Dendritic cell treated with granulocyte-macrophage colony-stimulating factor and Interleukin-4, amounts not matched to agents 40 ng/mL and 50 ng/mL, for 4 days (primary cell): ENCODE data around the gene PPTC7.
"Not testable (repeated sequence)": the region's sequence is repeated elsewhere in the genome, so short reads cannot be mapped to it uniquely, and the experiment has no call there.

Experiments used
- H3K27ac Mint-ChIP-seq: one replicate; pipeline ENCODE4 v1.8.0; 2022; ENCODE audit warnings: mild to moderate bottlenecking, mixed read lengths
- H3K27me3 Mint-ChIP-seq: one replicate; pipeline ENCODE4 v1.8.0; 2022; ENCODE audit warnings: mild to moderate bottlenecking, mixed read lengths
- H3K36me3 Mint-ChIP-seq: one replicate; pipeline ENCODE4 v1.8.0; 2022; ENCODE audit warnings: low read depth, mixed read lengths
- H3K4me1 Mint-ChIP-seq: one replicate; pipeline ENCODE4 v1.8.0; 2022; ENCODE audit warnings: low read depth, mixed read lengths
- H3K4me3 Mint-ChIP-seq: one replicate; pipeline ENCODE4 v1.8.0; 2022; ENCODE audit warnings: mild to moderate bottlenecking, moderate library complexity, mixed read lengths
- H3K9me3 Mint-ChIP-seq: one replicate; pipeline ENCODE4 v1.8.0; 2022; ENCODE audit warnings: mixed read lengths
- intact Hi-C: fragments of 100-400 bp; cut with micrococcal nuclease; formaldehyde crosslinking; loops from one replicate; pipeline ENCODE4 v1.15.0; 2022

The PPTC7 gene

GRCh38 chr12:110577864-110578693 is 5.0 kb downstream of the PPTC7 start:
- no peaks in the 10 kb centered on the region for H3K27me3 Mint-ChIP-seq
- H3K27ac Mint-ChIP-seq: peak overlapping the region; percentile 87
- peaks cover 58% of the 10 kb centered on the region for H3K4me1 Mint-ChIP-seq
- no peaks in the 10 kb centered on the region for H3K9me3 Mint-ChIP-seq
- intact Hi-C loops: loop anchor here (2.0 kb wide), 1 partner anchor 15 kb away; no protein-coding TSS in a partner anchor
- H3K36me3 Mint-ChIP-seq: peaks cover 11% of the 10 kb centered on the region
- H3K4me3 Mint-ChIP-seq: peak overlapping the region; percentile 15

GRCh38 chr12:110576504-110576903 is 6.6 kb downstream of the PPTC7 start:
- Mint-ChIP-seq H3K9me3 (no peaks in the 10 kb centered on the region), H3K4me3 (no peak overlapping the region), H3K27ac (peak overlapping the region; percentile 60), H3K4me1 (peaks cover 52% of the 10 kb centered on the region), H3K27me3 (no peaks in the 10 kb centered on the region), H3K36me3 (no peaks in the 10 kb centered on the region)
- intact Hi-C loops: loop anchor here (2.0 kb wide), 1 partner anchor 14 kb away; no protein-coding TSS in a partner anchor

GRCh38 chr12:110575326-110575725 is 7.8 kb downstream of the PPTC7 start:
- Mint-ChIP-seq H3K9me3 (peaks cover 7% of the 10 kb centered on the region), H3K27ac (no peak overlapping the region), H3K36me3 (peaks cover 7% of the 10 kb centered on the region), H3K27me3 (no peaks in the 10 kb centered on the region), H3K4me1 (peaks cover 40% of the 10 kb centered on the region), H3K4me3 (no peak overlapping the region)
- intact Hi-C loops: no loop called here

DNA sequence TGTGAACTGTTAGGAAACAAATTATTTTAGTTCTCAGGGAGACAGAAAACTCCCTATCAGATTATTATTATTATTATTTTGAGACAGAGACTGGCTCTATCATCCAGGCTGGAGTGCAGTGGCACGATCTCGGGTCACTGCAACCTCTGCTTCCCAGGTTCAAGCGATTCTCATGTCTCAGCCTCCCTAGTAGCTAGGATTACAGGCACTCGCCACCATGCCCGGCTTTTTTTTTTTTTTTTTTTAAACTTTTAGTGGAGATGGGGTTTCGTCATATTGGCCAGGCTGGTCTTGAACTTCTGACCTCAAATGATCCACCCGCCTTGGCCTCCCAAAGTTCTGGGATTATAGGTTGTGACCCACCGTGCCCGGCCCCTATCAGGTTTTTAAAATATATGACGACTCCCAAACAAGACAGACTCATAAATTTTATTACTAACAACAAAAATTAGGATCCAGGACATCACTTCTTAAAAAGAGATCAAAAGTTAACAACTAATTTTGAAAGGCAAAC is 8.3 kb downstream of the PPTC7 start:
- H3K36me3 Mint-ChIP-seq, H3K4me3 Mint-ChIP-seq, H3K9me3 Mint-ChIP-seq, H3K27ac Mint-ChIP-seq, H3K27me3 Mint-ChIP-seq, intact Hi-C loops: not testable (repeated sequence)
- peaks cover 36% of the 10 kb centered on the region for H3K4me1 Mint-ChIP-seq

DNA sequence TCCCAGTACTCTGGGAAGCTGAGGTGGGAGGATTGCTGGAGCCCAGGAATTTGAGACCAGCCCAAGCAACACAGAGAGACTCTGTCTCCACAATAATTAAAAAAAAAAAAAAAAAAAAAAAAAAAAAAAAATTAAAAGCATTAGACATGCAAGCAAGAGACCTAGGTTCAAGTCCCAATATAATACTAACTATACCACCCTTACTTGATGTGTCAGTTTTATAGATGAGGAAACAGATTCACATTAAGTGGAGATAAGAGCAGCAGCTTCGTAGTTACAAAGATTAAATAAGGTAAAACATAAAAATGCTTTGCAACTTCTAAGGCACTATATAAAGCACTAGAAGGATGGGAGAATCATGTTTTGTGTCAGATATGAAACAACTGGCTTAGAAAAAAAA is 9.1 kb downstream of the PPTC7 start:
- Mint-ChIP-seq H3K9me3 (peaks cover 7% of the 10 kb centered on the region), H3K27ac (no peak overlapping the region)
- intact Hi-C loops: no loop called here

GRCh38 chr12:110570798-110571197 is 12.3 kb downstream of the PPTC7 start:
- H3K9me3 Mint-ChIP-seq, H3K27me3 Mint-ChIP-seq, H3K27ac Mint-ChIP-seq, H3K4me3 Mint-ChIP-seq, intact Hi-C loops: not testable (repeated sequence)
- Mint-ChIP-seq H3K36me3 (peaks cover 12% of the 10 kb centered on the region), H3K4me1 (peaks cover 28% of the 10 kb centered on the region)

More for the DNA sequence above, 9.1 kb downstream of the PPTC7 start:
- Mint-ChIP-seq H3K4me1 (peaks cover 29% of the 10 kb centered on the region), H3K27me3 (no peaks in the 10 kb centered on the region), H3K36me3 (peaks cover 12% of the 10 kb centered on the region), H3K4me3 (no peak overlapping the region)

DNA sequence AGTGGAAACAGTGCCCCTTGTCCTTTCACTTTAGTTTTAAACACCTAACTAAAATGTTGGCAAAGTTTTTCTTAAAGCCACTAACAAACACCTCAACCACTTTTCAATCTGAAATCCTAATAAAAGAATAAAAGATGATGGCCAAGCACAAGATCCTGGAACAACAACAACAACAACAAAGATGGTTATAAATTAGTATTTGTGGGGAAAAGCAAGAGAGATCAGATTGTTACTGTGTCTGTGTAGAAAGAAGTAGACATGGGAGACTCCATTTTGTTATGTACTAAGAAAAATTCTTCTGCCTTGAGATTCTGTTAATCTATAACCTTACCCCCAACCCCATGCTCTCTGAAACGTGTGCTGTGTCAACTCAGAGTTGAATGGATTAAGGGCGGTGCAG is 13.3 kb downstream of the PPTC7 start:
- H3K9me3 Mint-ChIP-seq, H3K27ac Mint-ChIP-seq, H3K4me3 Mint-ChIP-seq, intact Hi-C loops, H3K27me3 Mint-ChIP-seq: not testable (repeated sequence)
- Mint-ChIP-seq H3K36me3 (peaks cover 12% of the 10 kb centered on the region), H3K4me1 (peaks cover 34% of the 10 kb centered on the region)

- Mint-ChIP-seq H3K4me1 (peaks cover 39% of the 10 kb centered on the region), H3K27ac (no peak overlapping the region), H3K9me3 (peaks cover 7% of the 10 kb centered on the region), H3K27me3 (no peaks in the 10 kb centered on the region), H3K4me3 (no peak overlapping the region), H3K36me3 (peaks cover 12% of the 10 kb centered on the region)
- intact Hi-C loops: no loop called here
Observed at GRCh38 chr12:110568752-110569151, 14.4 kb downstream of the PPTC7 start.

DNA sequence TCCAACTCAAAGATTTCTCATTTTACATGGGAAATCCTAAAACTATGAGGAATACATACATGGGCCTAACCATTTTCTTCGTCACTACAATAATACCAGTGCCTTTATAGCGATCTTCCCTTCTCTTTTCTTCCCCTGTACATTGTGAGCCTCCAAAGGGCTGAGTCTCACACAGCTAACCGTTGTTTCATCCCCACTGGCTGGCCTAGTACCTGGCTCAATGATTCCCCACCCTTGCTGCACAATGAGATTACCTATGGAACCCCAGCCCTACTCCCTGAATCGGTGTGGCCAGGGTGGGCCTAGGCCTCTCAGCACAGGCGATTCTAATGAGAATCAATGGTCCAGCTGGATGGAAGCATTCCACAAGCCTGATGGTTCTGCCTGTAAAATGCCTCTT is 16.1 kb downstream of the PPTC7 start:
- peaks cover 53% of the 10 kb centered on the region for H3K4me1 Mint-ChIP-seq
- peaks cover 12% of the 10 kb centered on the region for H3K36me3 Mint-ChIP-seq
- intact Hi-C loops: no loop called here
- H3K27ac Mint-ChIP-seq: peak overlapping the region; percentile 7
- H3K9me3 Mint-ChIP-seq: peaks cover 7% of the 10 kb centered on the region
- H3K4me3 Mint-ChIP-seq: no peak overlapping the region
- H3K27me3 Mint-ChIP-seq: no peaks in the 10 kb centered on the region

DNA sequence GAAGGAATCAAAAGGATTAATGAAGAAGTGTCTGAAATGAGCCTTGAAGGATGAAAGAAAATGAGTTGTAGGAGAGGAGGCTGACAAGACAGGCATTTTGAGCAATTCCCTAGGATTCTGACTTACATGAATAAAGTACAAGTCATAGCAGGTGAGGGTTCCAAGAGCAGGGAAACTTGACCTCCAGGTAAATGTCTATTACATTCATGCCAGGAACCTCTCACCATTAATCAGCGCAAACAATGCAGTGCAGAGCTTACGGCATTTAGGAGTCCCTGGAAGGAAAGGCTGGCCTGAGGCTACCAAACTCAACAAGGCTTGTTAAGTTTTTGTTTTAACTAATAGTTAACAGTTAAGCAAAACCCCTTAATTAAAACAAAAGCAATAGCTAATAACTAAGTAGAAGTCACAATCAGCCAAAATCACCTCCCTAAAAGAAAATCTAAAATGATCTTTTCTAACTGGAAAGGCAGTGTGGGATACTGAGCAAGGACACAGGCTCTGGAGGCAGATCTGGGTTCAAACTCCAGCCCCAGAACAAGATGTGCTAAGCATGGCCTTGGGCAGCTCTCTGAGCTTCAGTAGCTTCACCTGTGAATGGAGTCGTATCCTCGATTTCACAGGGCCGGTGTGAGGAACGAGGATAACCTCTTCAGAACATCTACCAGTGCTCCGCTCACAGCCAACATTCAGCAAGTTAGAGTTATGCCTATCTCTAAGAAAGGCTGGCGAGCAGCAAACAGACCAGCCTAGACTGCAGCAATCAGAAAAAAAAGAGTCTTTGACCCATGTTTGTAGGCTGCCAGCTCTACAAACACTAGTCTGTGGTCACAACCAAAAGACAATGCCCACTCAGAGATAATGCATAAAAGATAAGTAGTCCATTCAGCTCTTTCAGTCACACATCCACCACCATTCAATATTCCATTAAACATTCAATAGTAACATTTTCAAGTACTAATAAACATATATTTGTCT is 16.9 kb downstream of the PPTC7 start:
- Mint-ChIP-seq H3K27ac (peak overlapping the region; percentile 53), H3K9me3 (peaks cover 7% of the 10 kb centered on the region), H3K4me1 (peaks cover 61% of the 10 kb centered on the region), H3K36me3 (peaks cover 12% of the 10 kb centered on the region), H3K27me3 (no peaks in the 10 kb centered on the region), H3K4me3 (no peak overlapping the region)
- intact Hi-C loops: no loop called here

DNA sequence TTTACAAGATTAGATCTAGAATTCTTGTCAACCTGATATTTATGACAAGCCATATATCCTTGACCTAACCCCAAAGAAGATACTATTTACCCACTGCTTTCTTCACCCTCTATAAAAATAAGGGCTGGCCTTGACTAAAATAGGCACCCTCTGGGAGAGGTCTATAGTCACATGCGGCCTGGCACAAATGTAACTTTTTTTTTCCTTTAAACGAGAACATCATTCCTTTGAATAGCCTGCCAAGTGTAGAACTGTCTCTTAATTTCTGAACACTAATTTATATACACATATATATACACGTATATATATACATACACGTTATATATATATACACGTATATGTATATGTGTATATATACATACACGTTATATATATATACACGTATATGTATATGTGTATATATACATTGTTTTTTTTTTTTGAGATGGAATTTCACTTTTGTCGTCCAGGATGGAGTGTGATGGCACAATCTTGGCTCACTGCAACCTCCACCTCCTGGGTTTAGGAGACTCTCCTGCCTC is 18.6 kb downstream of the PPTC7 start:
- peaks cover 66% of the 10 kb centered on the region for H3K4me1 Mint-ChIP-seq
- H3K4me3 Mint-ChIP-seq: no peak overlapping the region
- peaks cover under 1% of the 10 kb centered on the region for H3K36me3 Mint-ChIP-seq
- H3K9me3 Mint-ChIP-seq: no peaks in the 10 kb centered on the region
- no peaks in the 10 kb centered on the region for H3K27me3 Mint-ChIP-seq
- peak overlapping the region; percentile 57 for H3K27ac Mint-ChIP-seq
- intact Hi-C loops: no loop called here

DNA sequence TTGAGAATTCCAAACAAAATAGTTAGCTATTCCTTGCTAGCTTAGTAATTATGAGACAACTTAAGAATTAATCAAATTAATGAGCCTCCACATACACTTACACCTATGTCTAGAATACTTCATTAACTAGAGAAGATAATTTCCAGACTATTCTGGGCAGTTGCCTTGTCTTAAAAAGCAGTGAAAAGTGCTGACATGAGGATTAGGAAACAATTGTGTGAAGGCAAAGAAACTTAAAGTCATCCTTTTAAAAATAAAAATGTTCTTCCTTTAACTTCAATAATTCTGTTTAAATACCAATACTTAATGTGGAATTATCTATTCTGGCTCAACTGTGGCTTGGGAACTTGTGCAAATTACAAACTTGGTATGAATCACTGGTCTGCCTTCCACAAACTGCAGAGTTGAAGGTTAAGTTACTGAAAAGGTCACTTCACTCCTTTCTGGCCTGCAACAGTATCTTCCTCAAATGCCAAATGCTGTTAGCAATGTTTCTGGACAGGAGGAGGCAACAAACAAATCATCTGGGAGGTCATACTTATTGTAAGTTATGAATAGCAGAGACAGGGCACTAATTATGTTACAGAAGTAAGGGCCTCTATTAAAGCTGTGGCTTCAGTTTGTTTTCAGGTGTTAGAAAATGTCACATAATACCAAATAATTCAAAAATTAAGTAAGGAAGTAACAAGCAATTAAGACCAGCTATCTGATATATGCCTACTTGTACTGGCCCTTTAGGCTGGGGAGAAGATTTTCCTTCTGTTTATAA is 19.2 kb downstream of the PPTC7 start:
- intact Hi-C loops: loop anchor here (2.0 kb wide), 1 partner anchor 13 kb away; no protein-coding TSS in a partner anchor
- Mint-ChIP-seq H3K27ac (peak overlapping the region; percentile 57), H3K4me3 (no peak overlapping the region), H3K9me3 (no peaks in the 10 kb centered on the region), H3K36me3 (no peaks in the 10 kb centered on the region), H3K4me1 (peaks cover 66% of the 10 kb centered on the region), H3K27me3 (no peaks in the 10 kb centered on the region)

DNA sequence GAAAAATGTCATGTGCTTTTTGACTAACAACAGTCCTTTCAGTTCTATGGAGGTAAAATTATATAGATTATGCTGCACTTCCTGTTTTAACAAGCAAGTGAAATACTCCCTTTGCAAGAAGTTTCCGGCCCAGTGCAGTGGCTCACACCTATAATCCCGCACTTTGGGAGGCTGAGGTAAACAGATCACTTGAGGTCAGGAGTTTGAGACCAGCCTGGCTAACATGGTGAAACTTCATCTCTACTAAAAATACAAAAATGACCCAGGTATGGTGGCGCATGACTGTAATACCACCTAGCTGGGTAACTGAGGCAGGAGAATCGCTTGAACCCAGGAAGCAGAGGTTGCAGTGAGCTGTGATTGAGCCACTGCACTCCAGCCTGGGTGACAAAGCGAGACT is 20.7 kb downstream of the PPTC7 start:
- H3K27me3 Mint-ChIP-seq: not testable (repeated sequence)
- H3K27ac Mint-ChIP-seq: peak overlapping the region; percentile 57
- peaks cover 63% of the 10 kb centered on the region for H3K4me1 Mint-ChIP-seq
- peaks cover 11% of the 10 kb centered on the region for H3K36me3 Mint-ChIP-seq
- intact Hi-C loops: loop anchor here (2.0 kb wide), 1 partner anchor 14 kb away; no protein-coding TSS in a partner anchor
- peaks cover 11% of the 10 kb centered on the region for H3K9me3 Mint-ChIP-seq
- peak overlapping the region; percentile 32 for H3K4me3 Mint-ChIP-seq
